DND-41 (cell line): Measurements from ENCODE around the gene OLFML1.

Experiments used
- ATAC-seq: fragments of 200-7000 bp; cut with Tn5 transposase; 3 replicates; pipeline ENCODE4 v1.9.1; 2021; ENCODE audit warnings: low read depth; ENCODE audit not compliant: insufficient read depth
- DNase-seq: peaks from one replicate; pipeline ENCODE4 v3.0.0-alpha.2; 2020
- H2AFZ ChIP-seq: 2 replicates; pipeline ENCODE4 v1.6.0; 2012; ENCODE audit warnings: low read depth, low read length
- H3K27ac ChIP-seq: 2 replicates; pipeline ENCODE4 v1.5.1; 2012; ENCODE audit warnings: low read length, inconsistent platforms
- H3K27me3 ChIP-seq: fragments of 200-600 bp; sonication (generic); 2 replicates; pipeline ENCODE4 v1.6.0; 2012; ENCODE audit warnings: low read length, mild to moderate bottlenecking, inconsistent platforms; ENCODE audit not compliant: insufficient read depth, poor library complexity
- H3K36me3 ChIP-seq: 2 replicates; pipeline ENCODE4 v1.5.1; 2012; ENCODE audit warnings: low read length, inconsistent platforms; ENCODE audit not compliant: insufficient read depth
- H3K4me1 ChIP-seq: 2 replicates; pipeline ENCODE4 v1.5.1; 2012; ENCODE audit warnings: mild to moderate bottlenecking, low read length; ENCODE audit not compliant: insufficient read depth
- H3K4me2 ChIP-seq: 2 replicates; pipeline ENCODE4 v1.6.0; 2012; ENCODE audit warnings: mild to moderate bottlenecking, moderate library complexity, low read length, inconsistent platforms; ENCODE audit not compliant: insufficient read depth
- H3K4me3 ChIP-seq, 2 experiments: fragments of 200-600 bp in 1 of 2; shearing (Covaris generic) in 1 of 2; 2 replicates each; pipeline ENCODE4 v1.5.1; 2012 to 2016; ENCODE audit warnings: inconsistent platforms in 2 of 2, low read length in 2 of 2, mild to moderate bottlenecking in 2 of 2, low read depth in 1 of 2, moderate library complexity in 1 of 2
- H3K79me2 ChIP-seq: 2 replicates; pipeline ENCODE4 v1.6.0; 2012; ENCODE audit warnings: low read length, inconsistent platforms; ENCODE audit not compliant: insufficient read depth
- H3K9ac ChIP-seq: 2 replicates; pipeline ENCODE4 v1.6.0; 2012; ENCODE audit warnings: low read depth, mild to moderate bottlenecking, inconsistent platforms, low read length, moderate library complexity
- H3K9me3 ChIP-seq: 2 replicates; pipeline ENCODE4 v1.5.1; 2012; ENCODE audit warnings: low read length, moderate library complexity, mild to moderate bottlenecking, inconsistent platforms; ENCODE audit not compliant: insufficient read depth, severe bottlenecking
- H4K20me1 ChIP-seq: 2 replicates; pipeline ENCODE4 v1.6.0; 2012; ENCODE audit warnings: low read length; ENCODE audit not compliant: insufficient read depth
- EZH2 ChIP-seq: IDR thresholded peaks from 3 replicates; pipeline ENCODE4 v1.6.1; 2012; ENCODE audit warnings: borderline replicate concordance, low read depth, mild to moderate bottlenecking, moderate library complexity, low read length, inconsistent platforms; ENCODE audit not compliant: severe bottlenecking
- TF ChIP-seq, protein P1 (sequence below): IDR thresholded peaks from 2 replicates; pipeline ENCODE4 v1.5.1; 2012; ENCODE audit warnings: borderline replicate concordance, low read length, moderate library complexity, mild to moderate bottlenecking; ENCODE audit not compliant: poor library complexity, severe bottlenecking; ENCODE audit errors: extremely low read depth

OLFML1 gene

GRCh38 chr11:7559398-7560283 is 74.3 kb downstream of the OLFML1 start:
- Histone ChIP-seq H3K79me2 (no peaks in the 10 kb centered on the region), H3K9ac (no peak overlapping the region), H3K4me3 (no peak overlapping the region), H2AFZ (no peak overlapping the region), H3K4me2 (no peak overlapping the region), H4K20me1 (no peaks in the 10 kb centered on the region), H3K9me3 (no peaks in the 10 kb centered on the region), H3K4me1 (no peaks in the 10 kb centered on the region), H3K27me3 (peaks cover 13% of the 10 kb centered on the region), H3K27ac (no peak overlapping the region), H3K36me3 (no peaks in the 10 kb centered on the region)
- TF ChIP-seq, protein P1, sequence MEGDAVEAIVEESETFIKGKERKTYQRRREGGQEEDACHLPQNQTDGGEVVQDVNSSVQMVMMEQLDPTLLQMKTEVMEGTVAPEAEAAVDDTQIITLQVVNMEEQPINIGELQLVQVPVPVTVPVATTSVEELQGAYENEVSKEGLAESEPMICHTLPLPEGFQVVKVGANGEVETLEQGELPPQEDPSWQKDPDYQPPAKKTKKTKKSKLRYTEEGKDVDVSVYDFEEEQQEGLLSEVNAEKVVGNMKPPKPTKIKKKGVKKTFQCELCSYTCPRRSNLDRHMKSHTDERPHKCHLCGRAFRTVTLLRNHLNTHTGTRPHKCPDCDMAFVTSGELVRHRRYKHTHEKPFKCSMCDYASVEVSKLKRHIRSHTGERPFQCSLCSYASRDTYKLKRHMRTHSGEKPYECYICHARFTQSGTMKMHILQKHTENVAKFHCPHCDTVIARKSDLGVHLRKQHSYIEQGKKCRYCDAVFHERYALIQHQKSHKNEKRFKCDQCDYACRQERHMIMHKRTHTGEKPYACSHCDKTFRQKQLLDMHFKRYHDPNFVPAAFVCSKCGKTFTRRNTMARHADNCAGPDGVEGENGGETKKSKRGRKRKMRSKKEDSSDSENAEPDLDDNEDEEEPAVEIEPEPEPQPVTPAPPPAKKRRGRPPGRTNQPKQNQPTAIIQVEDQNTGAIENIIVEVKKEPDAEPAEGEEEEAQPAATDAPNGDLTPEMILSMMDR = no peak
- no peak for TF ChIP-seq EZH2
- ATAC-seq = no peak
- DNase-seq = no peak
